Endodermal cell (in vitro differentiated cells): ENCODE results near the gene FOXR1. TPM values are rescaled to one million over a fixed set of nuclear protein-coding genes. Genes with fewer than 3 reads are reported as not detected.

Experiments
- DNase-seq: peaks from one replicate; pipeline ENCODE4 v3.0.0-alpha.2; 2017
- H3K27ac ChIP-seq: 2 replicates; pipeline ENCODE4 v1.5.1; 2013; ENCODE audit warnings: mild to moderate bottlenecking, low read depth, low read length, moderate library complexity
- H3K27me3 ChIP-seq: 2 replicates; pipeline ENCODE4 v1.6.1; 2013; ENCODE audit warnings: mild to moderate bottlenecking, low read length, moderate library complexity; ENCODE audit not compliant: insufficient read depth, control insufficient read depth, poor library complexity, severe bottlenecking
- H3K36me3 ChIP-seq: 2 replicates; pipeline ENCODE4 v1.7.0; 2013; ENCODE audit warnings: mild to moderate bottlenecking, low read length, moderate library complexity; ENCODE audit not compliant: control insufficient read depth, insufficient read depth
- H3K4me1 ChIP-seq: one replicate; pipeline ENCODE4 v1.7.0; 2013; ENCODE audit warnings: low read length; ENCODE audit not compliant: control insufficient read depth, insufficient read depth
- H3K4me3 ChIP-seq: 2 replicates; pipeline ENCODE4 v1.5.1; 2013; ENCODE audit warnings: mild to moderate bottlenecking, low read length, moderate library complexity
- H3K9ac ChIP-seq: 2 replicates; pipeline ENCODE4 v1.6.1; 2013; ENCODE audit warnings: mild to moderate bottlenecking, low read length, moderate library complexity; ENCODE audit not compliant: poor library complexity, severe bottlenecking; ENCODE audit errors: extremely low read depth
- H3K9me3 ChIP-seq: 2 replicates; pipeline ENCODE4 v1.6.1; 2013; ENCODE audit warnings: mild to moderate bottlenecking, low read length, moderate library complexity; ENCODE audit not compliant: control insufficient read depth
- H3K27ac Mint-ChIP-seq: 2 replicates; pipeline ENCODE4 v1.8.0; 2020; ENCODE audit warnings: mixed read lengths
- H3K27me3 Mint-ChIP-seq: 2 replicates; pipeline ENCODE4 v1.8.0; 2021; ENCODE audit warnings: mild to moderate bottlenecking, mixed read lengths; ENCODE audit not compliant: insufficient read depth
- H3K36me3 Mint-ChIP-seq: 2 replicates; pipeline ENCODE4 v1.8.0; 2020; ENCODE audit warnings: low read depth, mixed read lengths
- H3K4me1 Mint-ChIP-seq: 2 replicates; pipeline ENCODE4 v1.8.0; 2020; ENCODE audit warnings: mixed read lengths
- H3K4me3 Mint-ChIP-seq: 2 replicates; pipeline ENCODE4 v1.8.0; 2020; ENCODE audit warnings: mild to moderate bottlenecking, moderate library complexity, mixed read lengths
- H3K9me3 Mint-ChIP-seq: 2 replicates; pipeline ENCODE4 v1.8.0; 2020; ENCODE audit warnings: mild to moderate bottlenecking, mixed read lengths
- WGBS, 2 experiments: methylation state at CpG; one replicate each; pipeline versions ENCODE4 v1.1.5 to v1.1.7; 2013; ENCODE audit warnings: missing lambda C conversion rate in 2 of 2, mixed read lengths in 1 of 2; ENCODE audit not compliant: insufficient coverage in 1 of 2, insufficient read length in 1 of 2; 5-methylcytosine and 5-hydroxymethylcytosine counted together
- total RNA-seq, 2 donors: library from RNA; stranded (reverse); fragmentation: NEBNext Ultra II Directional in 1 of 2; extraction: Animal tissue kit (Norgen Biotek cat#: 25700) in 1 of 2; gene quantifications; 2 replicates in 1 of 2; 3 replicates in 1 of 2; pipeline ENCODE4 v1.2.1, GENCODE V29; 2021
- TF ChIP-seq, protein P1 (sequence below): fragments of 200-600 bp; sonication (generic); conservative IDR thresholded peaks from 2 replicates; pipeline ENCODE4 v1.5.0; 2021; ENCODE audit warnings: antibody characterized with exemption, mild to moderate bottlenecking

Gene FOXR1
- total RNA-seq, 2 donors from 2014 or later = not detected

DNA sequence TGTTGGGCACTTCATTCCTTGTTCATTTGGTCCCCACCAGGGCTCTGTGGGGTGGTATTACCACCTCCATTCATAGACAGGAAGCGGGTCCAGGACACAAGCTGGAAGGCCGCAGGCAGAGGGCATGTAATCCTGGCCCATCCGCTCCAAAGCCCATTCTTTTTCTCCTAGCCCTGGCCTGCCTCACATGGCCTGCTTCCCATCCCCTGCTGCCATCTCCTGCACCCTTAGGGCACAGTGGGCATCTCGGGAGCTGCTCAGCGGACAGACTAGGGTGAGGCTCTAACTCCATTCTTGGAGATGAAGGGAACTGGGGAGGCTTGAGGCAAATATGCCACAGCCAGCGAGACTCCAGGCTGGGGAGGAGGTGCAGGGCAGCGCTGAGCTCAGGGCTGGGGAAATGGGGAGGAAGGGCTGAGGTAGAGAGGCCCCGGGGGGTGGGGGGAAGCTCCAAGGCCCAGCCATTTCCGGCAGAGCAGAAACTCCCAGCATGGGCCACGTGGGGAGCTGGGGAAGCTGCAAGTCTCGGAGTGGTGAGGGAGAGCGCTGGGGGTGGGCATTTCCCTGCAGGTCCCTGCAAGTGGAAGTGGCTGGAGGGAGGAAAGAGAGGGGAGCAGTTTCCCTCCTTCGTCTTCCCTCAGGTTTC lies 31.5 kb upstream of the FOXR1 start:
- Histone ChIP-seq H3K27ac (no peak overlapping the region), H3K4me3 (no peak overlapping the region), H3K9me3 (no peaks in the 10 kb centered on the region), H3K36me3 (no peaks in the 10 kb centered on the region), H3K9ac (no peak overlapping the region), H3K4me1 (no peaks in the 10 kb centered on the region), H3K27me3 (no peaks in the 10 kb centered on the region)
- Mint-ChIP-seq H3K27me3 (peaks cover 33% of the 10 kb centered on the region), H3K27ac (no peak overlapping the region), H3K9me3 (no peaks in the 10 kb centered on the region), H3K36me3 (no peaks in the 10 kb centered on the region), H3K4me3 (no peak overlapping the region), H3K4me1 (peaks cover 5% of the 10 kb centered on the region)
- peak; percentile 81 for DNase-seq
- TF ChIP-seq, protein P1, sequence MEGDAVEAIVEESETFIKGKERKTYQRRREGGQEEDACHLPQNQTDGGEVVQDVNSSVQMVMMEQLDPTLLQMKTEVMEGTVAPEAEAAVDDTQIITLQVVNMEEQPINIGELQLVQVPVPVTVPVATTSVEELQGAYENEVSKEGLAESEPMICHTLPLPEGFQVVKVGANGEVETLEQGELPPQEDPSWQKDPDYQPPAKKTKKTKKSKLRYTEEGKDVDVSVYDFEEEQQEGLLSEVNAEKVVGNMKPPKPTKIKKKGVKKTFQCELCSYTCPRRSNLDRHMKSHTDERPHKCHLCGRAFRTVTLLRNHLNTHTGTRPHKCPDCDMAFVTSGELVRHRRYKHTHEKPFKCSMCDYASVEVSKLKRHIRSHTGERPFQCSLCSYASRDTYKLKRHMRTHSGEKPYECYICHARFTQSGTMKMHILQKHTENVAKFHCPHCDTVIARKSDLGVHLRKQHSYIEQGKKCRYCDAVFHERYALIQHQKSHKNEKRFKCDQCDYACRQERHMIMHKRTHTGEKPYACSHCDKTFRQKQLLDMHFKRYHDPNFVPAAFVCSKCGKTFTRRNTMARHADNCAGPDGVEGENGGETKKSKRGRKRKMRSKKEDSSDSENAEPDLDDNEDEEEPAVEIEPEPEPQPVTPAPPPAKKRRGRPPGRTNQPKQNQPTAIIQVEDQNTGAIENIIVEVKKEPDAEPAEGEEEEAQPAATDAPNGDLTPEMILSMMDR = no peak
- WGBS, 2 experiments = 30 to 60% methylated on average over 5 to 13 of the region's 13 CpGs

DNA sequence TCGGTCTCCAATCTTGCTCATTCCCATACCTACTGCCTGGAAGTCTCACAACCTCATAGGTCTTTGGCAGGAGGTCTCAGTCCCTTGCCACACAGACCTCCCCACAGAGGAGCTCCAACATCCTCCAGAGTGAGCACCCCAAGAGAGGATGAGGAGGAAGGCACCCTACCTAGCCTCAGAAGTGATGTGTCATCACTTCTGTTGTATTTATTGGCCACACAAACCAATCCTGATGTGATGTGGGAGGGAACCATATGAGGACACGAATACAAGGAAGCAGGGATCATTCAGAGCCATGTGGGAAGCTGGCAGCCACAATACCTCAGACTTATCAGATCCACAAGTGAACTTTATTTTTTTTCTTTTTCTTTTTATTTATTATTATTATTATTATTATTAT lies 24.5 kb upstream of the FOXR1 start:
- peaks cover 37% of the 10 kb centered on the region for H3K27me3 Mint-ChIP-seq
- H3K9me3 Mint-ChIP-seq = no peaks in the 10 kb centered on the region
- Histone ChIP-seq H3K9me3 (no peaks in the 10 kb centered on the region), H3K4me1 (no peaks in the 10 kb centered on the region), H3K27ac (no peak overlapping the region), H3K4me3 (no peak overlapping the region), H3K27me3 (no peaks in the 10 kb centered on the region), H3K36me3 (no peaks in the 10 kb centered on the region), H3K9ac (no peak overlapping the region)
- WGBS, 2 experiments = 80% methylated on average over 1 of the region's 2 CpGs
- no peak overlapping the region for H3K4me3 Mint-ChIP-seq
- TF ChIP-seq, protein P1 = no peak
- no peak overlapping the region for H3K27ac Mint-ChIP-seq
- no peaks in the 10 kb centered on the region for H3K4me1 Mint-ChIP-seq
- H3K36me3 Mint-ChIP-seq = no peaks in the 10 kb centered on the region
- no peak for DNase-seq

- no peak overlapping the region for H3K27ac ChIP-seq
- H3K36me3 ChIP-seq = no peaks in the 10 kb centered on the region
- Mint-ChIP-seq H3K9me3 (no peaks in the 10 kb centered on the region), H3K27ac (no peak overlapping the region), H3K4me1 (no peaks in the 10 kb centered on the region), H3K27me3 (peaks cover 41% of the 10 kb centered on the region), H3K36me3 (no peaks in the 10 kb centered on the region), H3K4me3 (no peak overlapping the region)
- no peak for DNase-seq
- H3K27me3 ChIP-seq = peaks cover 4% of the 10 kb centered on the region
- H3K9ac ChIP-seq = no peak overlapping the region
- WGBS, 2 experiments = 80 to 83% methylated on average over 3 of the region's 3 CpGs
- H3K4me3 ChIP-seq = no peak overlapping the region
- TF ChIP-seq, protein P1 = no peak
- H3K9me3 ChIP-seq = no peaks in the 10 kb centered on the region
- no peaks in the 10 kb centered on the region for H3K4me1 ChIP-seq
Measured at GRCh38 chr11:118948000-118948399, 23.6 kb upstream of the FOXR1 start.
